Right hindlimb (tissue), 1 donor: ENCODE measurements around the gene SLC2A4.

Experiments
- DNase-seq: peaks from one replicate; pipeline ENCODE4 v3.0.0-alpha.2; 2018

Gene SLC2A4

DNA sequence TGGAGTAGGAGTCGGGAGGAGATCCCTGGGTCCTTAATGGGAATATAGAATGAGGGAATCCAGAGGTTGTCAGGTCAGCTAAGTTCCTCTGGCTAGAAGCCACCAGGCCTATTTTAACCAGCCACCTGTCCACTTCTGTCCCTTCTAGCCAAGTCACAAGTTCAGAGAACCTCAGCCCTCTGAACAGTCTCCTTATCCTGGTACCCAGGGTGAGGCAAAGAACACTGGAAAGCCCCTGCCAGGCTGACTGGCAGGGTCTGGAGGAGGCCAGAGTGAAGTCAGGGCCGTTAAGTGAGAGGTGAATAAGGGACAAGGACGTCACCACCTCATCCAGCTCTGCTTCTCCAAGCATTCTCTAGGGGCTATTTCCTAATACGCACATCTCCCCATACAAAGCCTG lies 32.7 kb upstream of the SLC2A4 start:
- no peak for DNase-seq

DNA sequence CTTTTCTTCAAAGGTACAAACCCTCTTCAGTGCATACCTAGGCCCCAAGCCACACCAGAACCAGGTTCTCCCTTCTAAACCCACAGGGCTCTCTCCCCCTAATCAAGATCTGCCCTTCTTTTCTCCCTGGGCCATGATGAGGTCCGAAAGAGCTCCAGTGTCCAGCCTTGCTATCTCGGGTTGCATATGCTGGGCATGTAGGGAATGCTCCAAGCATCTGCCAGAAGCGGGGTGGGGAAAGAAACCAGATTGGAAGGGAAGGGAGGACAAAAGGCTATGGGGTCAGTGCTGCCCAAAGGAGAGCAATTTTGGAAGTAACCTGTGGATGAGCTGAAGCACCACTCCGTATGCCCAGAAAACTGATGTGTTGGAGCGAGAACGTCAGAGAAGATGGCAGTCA lies 32.3 kb upstream of the SLC2A4 start:
- peak; percentile 21 for DNase-seq

DNA sequence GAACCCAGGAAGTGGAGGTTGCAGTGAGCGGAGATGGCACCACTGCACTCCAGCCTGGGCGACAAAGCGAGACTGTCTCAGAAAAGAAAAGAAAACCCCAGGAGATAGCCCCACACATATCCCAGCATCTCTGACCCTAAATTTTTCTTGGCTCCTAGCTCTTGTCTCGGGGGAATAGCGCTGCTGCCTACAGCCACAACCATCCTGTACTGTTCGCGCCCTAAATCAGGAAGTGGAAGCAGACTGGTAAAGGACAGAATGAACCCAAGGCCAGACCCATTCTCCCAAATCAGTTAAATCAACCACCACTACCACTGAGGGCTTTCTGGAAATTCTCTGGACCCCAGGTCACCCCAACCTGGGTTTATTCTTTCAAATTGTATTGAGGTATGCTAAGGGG lies 31.7 kb upstream of the SLC2A4 start:
- no peak for DNase-seq

DNA sequence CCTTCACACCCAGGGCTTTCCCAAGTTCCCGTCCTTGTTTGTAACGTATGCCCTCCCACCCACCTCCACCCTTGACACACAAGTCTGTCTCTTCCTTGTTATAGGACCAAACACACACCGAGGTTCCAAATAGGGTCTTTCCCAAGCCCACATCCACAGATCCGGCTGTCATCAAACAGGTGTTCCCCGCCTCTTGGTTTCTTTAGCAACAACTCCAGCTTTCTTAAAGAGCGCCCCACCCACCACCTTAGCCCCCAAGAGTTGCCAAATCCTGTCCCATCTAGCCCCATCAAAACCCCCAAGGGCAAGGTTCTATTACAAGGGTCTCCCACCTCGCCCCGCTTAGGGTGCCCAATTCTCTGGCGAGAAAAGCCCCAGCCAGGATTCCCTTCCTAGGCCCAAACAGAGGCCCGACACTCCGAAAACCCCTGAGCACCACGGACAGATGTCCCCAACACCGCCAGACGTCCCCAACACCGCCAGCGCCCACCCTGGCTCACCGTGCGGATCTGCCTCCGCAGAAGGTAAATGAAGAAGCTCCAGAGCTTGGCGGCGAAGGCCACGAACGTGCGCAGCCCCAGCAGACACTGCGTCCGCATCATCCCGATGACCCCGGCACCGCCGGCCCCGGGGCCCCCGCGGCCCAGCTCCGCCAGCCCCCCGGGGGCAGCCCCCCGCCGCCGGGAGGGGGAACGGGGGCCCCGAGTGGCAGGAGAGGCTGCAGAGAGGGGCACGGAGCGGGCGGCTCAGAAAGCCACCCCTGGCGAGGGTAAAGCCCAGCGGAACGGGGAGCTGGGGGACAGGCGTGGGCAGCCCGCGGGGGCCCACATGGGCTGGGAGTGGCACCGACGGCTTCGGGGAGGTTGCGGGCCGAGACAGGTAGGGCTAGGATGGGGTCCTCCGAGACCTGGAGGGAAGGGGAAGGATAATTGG lies 30.6 kb upstream of the SLC2A4 start:
- DNase-seq, result peak; percentile 33

DNA sequence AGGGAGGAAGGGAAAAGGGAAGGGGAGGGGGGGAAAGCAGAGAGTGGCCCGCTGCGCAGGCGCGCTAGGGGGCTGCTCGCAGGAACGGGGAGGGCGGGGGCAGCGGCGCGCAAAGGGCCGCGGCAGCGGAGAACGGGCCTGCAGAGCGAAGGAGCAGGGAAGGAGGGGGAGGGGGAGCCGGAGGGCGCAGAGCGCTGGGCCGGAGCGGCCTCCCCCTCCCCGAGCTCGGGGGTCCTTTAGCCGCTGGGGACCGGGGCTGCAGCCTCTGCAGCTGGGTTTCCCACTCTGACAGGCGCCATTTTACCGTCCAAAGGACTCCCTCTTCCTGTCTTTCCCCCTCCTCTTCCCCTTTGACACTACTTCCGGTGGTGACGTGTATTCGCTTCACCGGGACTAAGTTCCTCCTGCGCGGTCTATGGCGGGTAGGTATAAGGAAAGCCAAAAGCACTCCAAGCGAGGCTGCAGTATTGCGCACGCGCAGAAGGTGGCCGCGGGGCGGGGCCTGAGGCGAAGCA lies 29.8 kb upstream of the SLC2A4 start, which contains the start of gene CTDNEP1:
Gene CTDNEP1 (minus strand): TSS at position 74 of the 515 bp plus-strand sequence. CDS start 438 bp downstream, outside the sequence.
- peak; percentile 99 for DNase-seq

DNA sequence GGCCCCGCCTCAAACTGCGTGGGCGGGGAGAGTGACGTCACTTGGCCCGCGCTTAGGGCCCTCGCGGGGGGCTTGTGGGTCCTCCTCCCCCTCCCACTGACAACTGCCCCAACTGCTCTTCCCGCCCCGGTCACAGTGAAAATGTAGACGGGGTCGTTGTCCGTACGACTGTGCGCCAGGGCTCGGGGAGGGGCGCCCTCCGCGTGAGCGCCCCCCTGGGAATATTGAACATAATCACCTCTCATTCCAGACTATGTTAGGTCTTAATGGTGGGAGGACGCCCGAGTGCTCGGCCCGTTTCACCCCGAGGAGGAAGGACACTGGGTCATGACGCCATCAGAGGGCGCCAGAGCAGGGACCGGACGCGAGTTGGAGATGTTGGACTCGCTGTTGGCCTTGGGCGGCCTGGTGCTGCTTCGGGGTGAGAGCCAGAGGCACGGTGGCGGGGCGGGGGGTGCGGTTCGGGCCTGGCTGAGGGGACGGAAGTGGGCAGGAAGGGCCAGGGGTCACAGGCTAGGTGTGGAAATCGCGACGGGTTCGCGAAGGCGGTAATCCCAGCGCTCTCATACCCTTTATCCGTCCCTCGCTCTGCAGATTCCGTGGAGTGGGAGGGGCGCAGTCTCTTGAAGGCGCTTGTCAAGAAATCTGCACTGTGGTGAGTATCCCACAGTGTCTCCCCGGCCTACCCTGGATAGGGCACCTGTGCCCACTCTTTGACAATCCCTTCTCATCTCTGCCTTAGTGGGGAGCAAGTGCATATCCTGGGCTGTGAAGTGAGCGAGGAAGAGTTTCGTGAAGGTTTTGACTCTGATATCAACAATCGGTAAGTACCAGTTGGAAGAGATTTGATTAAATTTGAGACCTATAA lies 29.1 kb upstream of the SLC2A4 start, which contains the start of gene ELP5:
Gene ELP5 (plus strand): TSS at position 40 of the 868 bp plus-strand sequence. CDS start 336 bp downstream, at position 376.
- DNase-seq, result peak; percentile 96

DNA sequence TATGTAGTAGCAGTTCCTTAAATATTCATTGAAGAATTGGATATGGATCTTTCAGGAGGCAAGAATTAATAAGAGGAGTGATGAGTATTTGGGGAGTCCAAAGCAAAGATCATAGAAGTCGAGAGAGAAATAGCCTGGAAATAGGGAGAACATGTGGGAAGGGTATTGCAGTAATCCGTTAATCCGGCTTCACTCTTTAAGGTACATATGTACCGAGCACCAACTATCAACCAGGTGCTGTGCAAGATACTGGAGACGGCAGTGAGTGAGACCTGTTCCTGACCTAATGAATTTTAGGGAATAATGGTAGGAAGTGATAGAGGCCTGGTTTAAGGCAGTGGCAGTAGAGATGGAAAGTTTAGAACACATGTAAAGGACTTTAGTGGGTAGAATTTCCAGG lies 28.4 kb upstream of the SLC2A4 start:
- DNase-seq, result no peak

DNA sequence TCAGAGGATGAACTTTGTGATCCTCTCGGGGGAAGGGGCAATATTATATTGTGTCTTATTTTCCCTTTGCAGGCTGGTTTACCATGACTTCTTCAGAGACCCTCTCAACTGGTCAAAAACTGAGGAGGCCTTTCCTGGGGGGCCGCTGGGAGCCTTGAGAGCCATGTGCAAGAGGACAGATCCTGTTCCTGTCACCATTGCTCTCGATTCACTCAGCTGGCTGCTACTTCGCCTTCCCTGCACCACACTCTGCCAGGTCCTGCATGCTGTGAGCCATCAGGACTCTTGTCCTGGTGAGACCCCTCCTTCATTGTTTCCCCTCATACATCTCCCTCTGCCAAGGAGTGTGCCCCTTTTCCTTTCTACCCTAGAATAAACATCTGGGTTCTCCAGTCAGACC lies 27.0 kb upstream of the SLC2A4 start:
- no peak for DNase-seq

DNA sequence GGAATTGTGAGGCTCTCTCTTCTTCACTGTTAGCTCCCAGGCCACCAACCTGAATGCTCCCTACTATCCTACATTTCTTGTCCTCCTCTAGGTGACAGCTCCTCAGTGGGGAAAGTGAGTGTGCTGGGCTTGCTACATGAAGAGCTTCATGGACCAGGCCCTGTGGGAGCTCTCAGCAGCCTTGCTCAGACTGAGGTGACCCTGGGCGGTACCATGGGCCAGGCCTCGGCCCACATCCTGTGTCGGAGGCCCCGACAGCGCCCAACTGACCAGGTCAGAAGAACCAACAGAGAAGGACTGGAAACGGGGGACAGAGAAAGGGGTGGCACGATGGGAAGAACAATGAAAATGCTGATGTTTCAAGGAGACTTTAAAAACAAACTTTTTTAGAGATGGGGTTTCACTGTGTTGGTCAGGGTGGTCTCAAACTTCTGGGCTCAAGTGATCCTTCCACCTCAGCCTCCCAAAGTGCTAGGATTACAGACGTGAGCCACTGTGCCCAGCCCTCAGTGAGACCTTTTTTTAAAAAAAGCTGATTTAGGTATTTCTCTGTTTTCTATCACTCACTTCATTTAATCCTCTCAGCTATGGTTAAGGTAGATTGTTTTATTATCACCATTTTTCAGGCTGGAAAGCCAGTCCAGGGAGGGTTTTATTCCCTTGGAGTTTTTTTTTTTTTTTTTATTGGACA lies 24.6 kb upstream of the SLC2A4 start:
- no peak for DNase-seq

DNA sequence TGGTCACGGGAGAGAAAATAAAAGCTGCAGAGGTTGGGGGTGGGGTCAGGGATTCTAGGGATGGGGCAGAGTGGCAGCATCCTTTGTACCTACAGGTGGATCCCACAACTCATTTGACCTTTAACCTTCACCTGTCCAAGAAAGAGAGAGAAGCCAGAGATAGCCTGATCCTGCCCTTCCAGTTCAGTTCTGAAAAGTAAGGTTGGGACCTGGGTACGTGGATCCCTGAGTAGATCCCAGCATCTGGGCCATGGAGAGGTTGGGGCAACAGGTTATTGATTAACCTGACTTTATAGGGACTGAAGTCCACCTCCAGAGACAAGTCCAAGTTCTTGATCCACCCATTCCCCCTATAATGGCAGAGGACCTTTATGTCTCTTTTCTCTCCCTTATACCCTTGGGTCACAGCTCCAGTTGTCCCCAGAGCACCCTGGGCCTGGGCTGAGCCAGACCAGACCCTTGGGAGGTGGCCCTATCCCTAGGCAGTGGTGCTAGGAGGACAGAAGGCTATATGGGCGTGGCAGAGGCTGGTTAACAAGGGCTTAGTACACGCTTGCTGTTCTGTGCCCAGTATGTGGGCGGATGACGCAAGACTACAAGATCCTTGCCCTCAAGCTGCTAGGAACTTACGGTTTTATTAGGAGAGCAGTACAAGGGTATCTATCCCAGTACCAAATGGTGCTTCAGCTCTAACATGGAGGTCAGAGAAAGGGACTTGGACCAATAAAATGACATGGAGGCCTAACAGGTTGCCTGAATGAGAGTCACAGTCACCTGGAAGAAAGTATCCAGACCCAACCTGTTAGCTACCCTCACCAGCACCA lies 22.6 kb upstream of the SLC2A4 start:
- DNase-seq, result no peak

DNA sequence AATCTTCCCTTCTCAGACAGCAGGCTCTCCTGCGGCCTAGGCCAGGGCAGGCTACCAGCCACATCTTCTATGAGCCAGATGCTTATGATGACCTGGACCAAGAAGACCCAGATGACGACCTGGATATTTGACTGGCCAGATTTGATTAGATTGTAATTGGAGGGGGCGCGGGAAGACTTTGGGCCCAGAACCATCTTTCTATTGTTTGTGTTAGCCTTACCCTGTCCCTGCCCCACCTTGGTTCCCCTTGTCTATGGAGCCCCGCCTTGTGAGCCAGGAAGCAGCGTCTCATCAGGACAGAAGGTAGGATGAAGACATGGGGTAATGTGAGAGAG lies 22.0 kb upstream of the SLC2A4 start:
- no peak for DNase-seq

DNA sequence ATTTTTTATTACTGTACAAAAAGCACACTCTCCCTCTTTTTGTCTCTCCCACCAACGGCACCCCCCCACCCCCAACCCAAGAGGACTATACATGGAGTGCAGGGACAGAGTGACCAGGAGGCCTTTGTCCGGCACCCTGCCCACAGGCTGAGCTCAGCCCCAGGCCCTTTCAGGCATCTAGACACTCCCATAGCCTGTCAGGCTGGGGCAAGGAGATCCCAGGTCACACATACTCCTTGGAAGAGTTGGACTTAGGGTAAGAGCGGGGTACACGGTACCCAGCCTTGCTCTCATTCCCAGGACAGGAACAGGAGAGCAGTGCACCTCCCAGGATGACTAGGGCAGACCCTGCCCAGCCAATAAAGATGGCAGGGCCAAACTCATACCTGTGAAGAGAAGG lies 21.4 kb upstream of the SLC2A4 start:
- no peak for DNase-seq

DNA sequence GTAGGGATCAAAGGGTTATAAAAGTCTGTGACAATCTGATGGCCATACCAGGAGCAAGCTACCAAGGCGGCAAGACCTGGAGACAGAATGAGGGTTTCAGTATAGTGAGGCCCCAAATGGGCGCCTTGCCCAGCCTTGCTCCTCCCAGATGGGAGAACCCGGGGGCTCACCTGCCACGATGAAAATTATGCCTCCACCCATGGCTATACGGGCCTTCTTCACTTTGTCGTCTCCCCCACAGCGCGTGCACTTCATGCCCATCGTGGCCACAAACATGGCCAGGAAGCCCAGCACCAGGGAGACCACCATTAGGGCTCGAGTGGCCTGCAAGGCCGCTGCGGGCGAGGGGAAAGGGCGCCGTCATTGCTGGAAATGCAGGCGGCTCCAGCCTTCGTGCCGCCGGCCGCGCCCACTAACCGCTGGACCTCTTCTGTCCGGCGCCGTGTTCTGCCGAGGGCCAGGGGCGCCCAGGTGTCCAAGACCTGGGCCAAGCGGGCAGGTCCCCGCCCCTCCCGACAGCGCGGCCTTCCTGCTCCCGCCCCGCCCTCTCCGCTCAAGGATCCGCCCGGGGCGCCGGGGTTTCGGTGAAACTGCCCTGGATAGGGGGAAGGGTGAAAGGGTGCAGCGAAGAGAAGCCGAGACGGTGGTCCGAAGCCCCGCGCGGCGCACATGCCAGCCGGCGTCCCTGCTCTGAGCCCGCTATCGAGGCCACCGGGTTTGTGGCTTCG lies 20.7 kb upstream of the SLC2A4 start:
- DNase-seq, result peak; percentile 34

DNA sequence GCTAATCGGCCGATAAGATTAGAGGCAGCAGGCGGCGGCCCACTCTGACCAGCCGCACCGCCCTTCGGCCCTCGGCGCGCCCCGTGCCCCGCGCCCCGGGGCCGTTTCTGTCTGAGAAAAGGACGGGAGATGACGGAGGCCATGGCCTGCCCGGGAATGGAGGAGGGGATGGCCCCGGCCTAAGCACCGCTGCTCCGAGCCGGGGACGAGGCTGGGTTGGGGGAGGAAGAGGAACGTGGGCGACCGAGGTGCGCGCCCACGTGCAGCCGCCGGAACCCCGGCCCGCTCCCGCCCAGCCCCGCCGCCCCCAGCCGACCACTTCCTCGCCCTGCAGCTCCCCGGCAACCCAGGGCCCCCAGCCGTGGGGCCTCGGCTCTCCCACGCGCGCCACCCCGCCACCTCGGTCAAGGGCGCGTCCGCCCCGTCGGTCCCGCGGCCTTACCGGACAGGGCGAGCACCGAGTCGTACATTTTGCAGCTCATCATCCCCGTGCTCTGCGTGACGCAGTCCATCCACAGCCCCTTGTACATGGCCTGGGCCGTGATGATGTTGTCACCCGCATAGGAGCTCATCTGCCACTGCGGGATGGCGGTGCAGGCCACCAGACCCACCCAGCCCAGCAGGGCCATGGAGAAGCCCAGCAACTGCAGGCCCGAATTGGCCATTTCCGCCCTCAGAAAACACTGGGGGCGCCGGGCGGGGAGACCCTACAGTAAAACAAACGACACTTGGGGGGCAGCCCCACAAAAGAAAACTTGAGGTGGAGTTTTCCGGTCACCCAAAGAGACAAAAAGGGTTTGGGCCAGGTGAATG lies 19.9 kb upstream of the SLC2A4 start:
- DNase-seq, result no peak

DNA sequence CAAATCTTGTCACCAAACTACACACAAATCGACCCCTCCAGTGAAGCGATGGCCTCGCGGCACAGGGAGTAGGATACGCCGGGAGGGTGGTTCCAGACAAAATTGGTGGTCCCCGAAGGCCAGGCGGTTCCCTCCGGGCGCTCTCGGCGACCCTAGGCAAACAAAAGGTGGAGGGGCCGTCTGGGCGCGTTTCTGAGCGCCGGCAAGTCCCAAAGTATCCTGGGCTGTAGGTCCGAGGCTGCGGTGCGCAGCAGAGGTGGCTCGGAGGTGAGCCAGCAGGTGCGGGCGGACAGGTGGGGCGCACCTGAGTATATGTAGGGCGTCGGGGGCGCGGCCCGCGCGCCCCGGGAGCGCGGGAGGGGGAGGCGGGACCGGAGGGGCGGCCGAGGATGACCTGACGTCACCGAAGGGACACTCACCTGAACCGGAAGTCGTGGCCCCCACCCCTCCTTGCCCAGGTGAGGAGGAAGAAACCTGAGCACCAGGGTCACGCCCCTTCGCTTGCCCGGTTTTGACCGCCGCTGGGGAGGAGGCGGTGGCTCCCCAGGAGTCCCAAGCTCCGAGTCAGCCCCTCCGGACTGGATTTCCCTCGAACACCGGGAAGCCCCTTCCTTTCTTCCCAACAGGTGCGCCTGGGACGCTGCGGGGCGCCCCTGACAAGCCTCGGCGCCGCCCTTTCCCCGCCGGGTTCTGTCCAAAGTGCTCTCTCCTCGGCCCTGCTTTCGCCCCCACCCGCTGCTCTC lies 19.2 kb upstream of the SLC2A4 start, which contains the start of gene CLDN7:
Gene CLDN7 (minus strand): TSS at position 287 of the 743 bp plus-strand sequence. CDS start 435 bp downstream, outside the sequence.
- DNase-seq, result no peak

DNA sequence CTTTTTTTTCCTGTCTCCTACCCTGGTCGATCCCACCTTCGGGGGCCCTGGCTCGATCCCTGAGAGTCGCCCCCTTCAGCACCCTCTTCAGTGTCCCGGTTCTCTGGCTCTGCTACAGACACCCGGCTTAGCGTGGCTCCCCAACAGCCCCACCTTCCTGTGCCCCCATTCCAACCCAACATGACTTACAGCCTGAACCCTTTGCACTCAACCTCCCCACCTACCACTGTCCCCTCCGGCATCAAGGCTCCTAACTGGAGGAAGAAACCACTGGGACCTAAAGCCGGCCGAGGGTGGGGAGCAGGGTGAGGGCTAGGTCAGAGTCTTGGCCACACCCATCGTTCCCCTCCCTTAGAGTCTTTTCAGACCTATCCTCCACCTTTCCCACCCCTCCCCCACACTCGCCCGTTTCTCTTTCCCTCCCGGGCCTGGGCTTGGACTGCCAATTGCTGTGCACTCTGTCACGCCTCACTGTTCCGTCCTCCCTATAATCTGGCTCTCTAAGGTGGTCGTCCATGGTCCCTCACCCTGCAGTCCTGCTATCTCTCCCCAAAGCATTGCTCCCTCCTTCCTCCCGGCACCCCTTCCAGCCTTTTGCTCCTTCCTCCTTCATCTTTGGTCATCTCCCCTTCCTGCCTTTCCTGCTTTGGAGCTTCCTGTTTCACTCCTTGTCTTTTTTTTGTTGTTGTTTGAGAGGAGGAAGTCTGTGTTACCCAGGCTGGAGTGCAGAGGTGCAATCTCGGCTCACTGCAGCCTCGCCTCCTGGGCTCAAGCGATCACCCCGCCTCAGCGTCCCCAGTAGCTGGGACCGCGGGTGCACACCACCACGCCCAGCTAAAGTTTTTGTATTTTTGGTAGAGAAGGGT lies 18.4 kb upstream of the SLC2A4 start:
- DNase-seq, result no peak

DNA sequence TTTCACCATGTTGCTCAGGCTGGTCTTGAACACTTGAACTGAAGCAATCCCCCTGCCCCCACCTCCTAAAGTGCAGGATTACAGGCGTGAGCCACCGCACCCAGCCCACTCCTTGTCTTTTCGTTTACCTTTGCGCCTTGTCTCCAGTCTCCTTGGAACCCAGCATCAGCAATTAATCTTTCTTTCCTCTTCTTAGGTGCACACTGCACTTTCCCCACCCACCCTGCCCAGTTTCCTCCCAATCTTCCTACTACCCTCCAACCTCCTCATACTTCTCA lies 17.8 kb upstream of the SLC2A4 start:
- no peak for DNase-seq

DNA sequence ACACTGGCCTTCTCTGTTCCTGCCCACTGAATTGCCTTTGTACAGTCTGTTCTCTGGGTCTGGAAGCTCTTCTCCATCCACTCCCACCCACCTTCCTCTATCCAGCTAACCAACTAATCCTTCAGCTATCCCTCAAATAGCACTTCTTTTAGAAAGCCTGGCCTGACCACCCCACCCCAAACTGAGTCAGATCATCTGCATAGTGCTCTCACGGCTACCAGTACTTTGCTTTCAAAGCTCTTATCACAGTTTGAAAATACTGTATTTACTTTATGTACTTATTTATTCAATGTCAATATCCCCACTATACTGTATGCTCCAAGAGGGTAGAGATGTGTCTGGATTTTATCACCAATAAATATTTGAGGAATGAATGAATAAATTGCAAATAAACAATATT lies 14.7 kb upstream of the SLC2A4 start:
- DNase-seq, result no peak

DNA sequence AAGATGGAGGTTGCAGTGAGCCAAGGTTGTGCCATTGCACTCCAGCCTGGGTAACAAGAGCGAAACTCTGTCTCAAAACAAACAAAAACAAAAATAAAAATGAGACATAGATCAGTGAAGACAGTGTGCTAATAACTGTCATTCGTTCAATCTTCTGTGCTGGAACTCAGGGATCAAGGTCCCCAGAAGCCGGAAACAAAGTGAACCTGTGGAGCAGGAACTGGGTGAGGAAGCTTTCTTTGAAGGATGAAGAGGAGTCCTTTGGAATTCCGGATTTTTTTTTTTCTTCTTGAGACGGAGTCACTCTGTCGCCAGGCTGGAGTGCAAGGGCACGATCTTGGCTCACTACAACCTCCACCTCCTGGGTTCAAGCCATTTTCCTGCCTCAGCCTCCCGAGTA lies 2.1 kb upstream of the SLC2A4 start:
- DNase-seq, result no peak
